B cell (primary cell): ENCODE results near the gene RPS8. TPM values are rescaled to one million over a fixed set of nuclear protein-coding genes. Genes with fewer than 3 reads are reported as not detected.

Source experiments
- ATAC-seq: fragments of 200-7000 bp; cut with Tn5 transposase; one replicate; pipeline ENCODE4 v1.10.0; 2021; ENCODE audit warnings: low read depth, mild to moderate bottlenecking, moderate number of reproducible peaks, moderate library complexity
- CTCF ChIA-PET: fragments of 350-600 bp; sonication (Branson Sonifier 250); formaldehyde crosslinking; loops from one replicate; lab custom pipeline; 2021; ENCODE audit warnings: antibody characterized with exemption, inconsistent platforms; lab: Charles Lee
- POLR2A ChIA-PET: fragments of 350-600 bp; sonication (Branson Sonifier 250); formaldehyde crosslinking; loops from one replicate; lab custom pipeline; 2021; ENCODE audit warnings: antibody characterized with exemption; lab: Charles Lee
- DNase-seq: peaks from one replicate; pipeline ENCODE4 v3.0.0; 2013
- H2AFZ ChIP-seq: 2 replicates; pipeline ENCODE4 v1.6.1; 2012; ENCODE audit warnings: mild to moderate bottlenecking, low read depth, low read length; ENCODE audit not compliant: insufficient read depth, poor library complexity, severe bottlenecking
- H3K27ac ChIP-seq, 2 donors: 1 replicate in 1 of 2; 2 replicates in 1 of 2; pipeline ENCODE4 v1.5.1; 2012 to 2013; ENCODE audit warnings: low read length in 2 of 2, mild to moderate bottlenecking in 2 of 2, moderate library complexity in 1 of 2
- H3K27me3 ChIP-seq, 4 experiments: fragments of 200-600 bp in 1 of 4; sonication (generic) in 1 of 4; replicated peaks in 1 of 4; 1 replicate in 2 of 4; 2 replicates in 2 of 4; pipeline versions ENCODE4 v1.6.1 to v1.7.0; 2013 to 2016; ENCODE audit warnings: low read length in 3 of 4, mild to moderate bottlenecking in 2 of 4, mixed read lengths in 1 of 4, moderate library complexity in 1 of 4; ENCODE audit not compliant: insufficient read depth in 4 of 4, control insufficient read depth in 3 of 4; ENCODE audit errors: control extremely low read depth in 1 of 4
- H3K36me3 ChIP-seq, 2 experiments: replicated peaks in 1 of 2; 1 replicate in 1 of 2; 2 replicates in 1 of 2; pipeline versions ENCODE4 v1.6.1 to v1.7.1; 2013; ENCODE audit warnings: low read length in 1 of 2; ENCODE audit not compliant: insufficient read depth in 2 of 2, control insufficient read depth in 1 of 2; ENCODE audit errors: control extremely low read depth in 1 of 2, extremely low read depth in 1 of 2
- H3K4me1 ChIP-seq, 2 donors: fragments of 200-600 bp in 1 of 2; sonication (generic) in 1 of 2; 1 replicate in 1 of 2; 2 replicates in 1 of 2; pipeline versions ENCODE4 v1.5.1 to v1.6.1; 2013 to 2017; ENCODE audit warnings: low read length in 2 of 2; ENCODE audit not compliant: control insufficient read depth in 2 of 2, insufficient read depth in 2 of 2
- H3K4me2 ChIP-seq: replicated peaks from 2 replicates; pipeline ENCODE3; 2012; ENCODE audit warnings: mild to moderate bottlenecking, low read depth, low read length; ENCODE audit not compliant: poor library complexity, severe bottlenecking
- H3K4me3 ChIP-seq, 5 experiments: fragments of 200-600 bp in 1 of 5; sonication (generic) in 1 of 5; 1 replicate in 3 of 5; 2 replicates in 2 of 5; pipeline versions ENCODE4 v1.5.1 to v1.7.0; 2011 to 2016; ENCODE audit warnings: low read length in 4 of 5, mild to moderate bottlenecking in 4 of 5, low read depth in 2 of 5, control low read depth in 1 of 5, moderate library complexity in 1 of 5; ENCODE audit not compliant: insufficient read depth in 1 of 5; ENCODE audit errors: control extremely low read depth in 1 of 5, extremely low read depth in 1 of 5
- H3K79me2 ChIP-seq: fragments of 200-600 bp; sonication (generic); one replicate; pipeline ENCODE4 v1.6.0; 2016; ENCODE audit warnings: low read length; ENCODE audit not compliant: control insufficient read depth, insufficient read depth
- H3K9ac ChIP-seq: fragments of 200-600 bp; sonication (generic); 2 replicates; pipeline ENCODE4 v1.6.1; 2017; ENCODE audit warnings: mild to moderate bottlenecking, low read length, moderate library complexity
- H3K9me3 ChIP-seq, 3 donors: one replicate each; pipeline versions ENCODE4 v1.6.1 to v1.7.1; 2013; ENCODE audit warnings: low read length in 2 of 3; ENCODE audit not compliant: control insufficient read depth in 2 of 3, insufficient read depth in 1 of 3; ENCODE audit errors: control extremely low read depth in 1 of 3
- H4K20me1 ChIP-seq: 2 replicates; pipeline ENCODE4 v1.6.0; 2012; ENCODE audit warnings: mild to moderate bottlenecking, low read length; ENCODE audit not compliant: insufficient read depth, control insufficient read depth, poor library complexity, severe bottlenecking
- H3K27ac Mint-ChIP-seq: one replicate; pipeline ENCODE4 v1.8.0; 2021; ENCODE audit warnings: mixed read lengths
- H3K27me3 Mint-ChIP-seq: one replicate; pipeline ENCODE4 v1.8.0; 2021; ENCODE audit warnings: mixed read lengths
- H3K4me1 Mint-ChIP-seq: one replicate; pipeline ENCODE4 v1.8.0; 2021; ENCODE audit warnings: mixed read lengths
- H3K4me3 Mint-ChIP-seq: one replicate; pipeline ENCODE4 v1.8.0; 2021; ENCODE audit warnings: mixed read lengths
- H3K9me3 Mint-ChIP-seq: one replicate; pipeline ENCODE4 v1.8.0; 2022; ENCODE audit warnings: mixed read lengths; ENCODE audit not compliant: insufficient read depth
- CTCF ChIP-seq: fragments of 200-600 bp; IDR thresholded peaks from one replicate; pipeline ENCODE4 v1.8.0; 2022; ENCODE audit warnings: antibody characterized with exemption, mild to moderate bottlenecking
- EZH2 ChIP-seq: IDR thresholded peaks from 2 replicates; pipeline ENCODE4 v1.6.1; 2012; ENCODE audit warnings: borderline replicate concordance, low read depth, mild to moderate bottlenecking, moderate library complexity, low read length; ENCODE audit not compliant: insufficient read depth, poor library complexity, severe bottlenecking
- WGBS: methylation state at CpG from one replicate; pipeline ENCODE4 v1.1.5; 2013; ENCODE audit warnings: missing lambda C conversion rate; ENCODE audit not compliant: insufficient coverage; 5-methylcytosine and 5-hydroxymethylcytosine counted together
- intact Hi-C: fragments of 100-400 bp; cut with micrococcal nuclease; formaldehyde crosslinking; loops from one replicate; pipeline ENCODE4 v1.10.0; 2022
- polyA plus RNA-seq: library from polyadenylated mRNA; depleted of rRNA; stranded (reverse); fragments of >200 nt; gene quantifications from 2 replicates; pipeline ENCODE4 v1.2.3, GENCODE V29; 2012
- total RNA-seq, 2 donors: library from RNA; stranded (reverse); fragments of 120-200 nt in 1 of 2; gene quantifications; 1 replicate in 1 of 2; 2 replicates in 1 of 2; pipeline versions ENCODE4 v1.2.3 to v1.2.4, GENCODE V29; 2013 to 2022

Gene RPS8
- total and polyA plus RNA-seq, 2 donors (not counting 1 experiment from before 2014, with no cell fraction given), result 2,525 to 4,047 TPM

GRCh38 chr1:44827197-44828002, 52.1 kb downstream of the RPS8 start:
- CTCF ChIA-PET, result interaction anchor here (0.5 to 1.2 kb wide), 4 partner anchors 9 to 38 kb away, joined by 3 read pairs; partner anchors contain the start of gene PLK3
- no peak overlapping the region for H3K27ac Mint-ChIP-seq

More at GRCh38 chr1:44827197-44828002, 52.1 kb downstream of the RPS8 start:
- H4K20me1 ChIP-seq, result no peaks in the 10 kb centered on the region
- H3K79me2 ChIP-seq, result no peaks in the 10 kb centered on the region
- Mint-ChIP-seq H3K9me3 (no peaks in the 10 kb centered on the region), H3K4me1 (no peaks in the 10 kb centered on the region), H3K27me3 (no peaks in the 10 kb centered on the region), H3K4me3 (no peak overlapping the region)
- no peaks in the 10 kb centered on the region for H3K4me1 ChIP-seq
- H3K4me2 ChIP-seq, result no peak overlapping the region
- H3K27me3 ChIP-seq, result no peaks in the 10 kb centered on the region
- POLR2A ChIA-PET, result no interaction called here
- H3K4me3 ChIP-seq, result no peak overlapping the region
- no peak for ATAC-seq
- peaks cover 0 to 4% (median 0%) of the 10 kb centered on the region in 3 donors for H3K9me3 ChIP-seq
- intact Hi-C loops, result no loop called here
- H3K9ac ChIP-seq, result no peak overlapping the region
- TF ChIP-seq EZH2 (no peak), CTCF (no peak)
- no peaks in the 10 kb centered on the region for H3K36me3 ChIP-seq
- no peak for DNase-seq
- no peak overlapping the region for H2AFZ ChIP-seq
- WGBS, result 84% methylated on average over 27 of the region's 28 CpGs
- H3K27ac ChIP-seq, result no peak overlapping the region
